Colonic mucosa (tissue), 4 donors: ENCODE results near the gene ASAP3. TPM values are rescaled to one million over a fixed set of nuclear protein-coding genes. Genes with fewer than 3 reads are reported as not detected.
A peak's percentile ranks its signal among the peaks of the same experiment; 100 is the strongest.

Experiments used
- DNase-seq: peaks from one replicate; pipeline ENCODE4 v3.0.0-alpha.2; 2020
- H3K27ac ChIP-seq: fragments of 200-600 bp; one replicate; pipeline ENCODE4 v1.8.0; 2021
- H3K27me3 ChIP-seq: fragments of 200-600 bp; one replicate; pipeline ENCODE4 v1.8.0; 2021
- H3K36me3 ChIP-seq: fragments of 200-600 bp; one replicate; pipeline ENCODE4 v1.8.0; 2021
- H3K4me1 ChIP-seq: fragments of 200-600 bp; one replicate; pipeline ENCODE4 v1.8.0; 2021; ENCODE audit warnings: mild to moderate bottlenecking
- H3K4me3 ChIP-seq: fragments of 200-600 bp; one replicate; pipeline ENCODE4 v1.8.0; 2021
- H3K9ac ChIP-seq, 2 donors: one replicate each; pipeline ENCODE4 v1.7.0; 2013; ENCODE audit warnings: control low read depth in 2 of 2, low read depth in 2 of 2, low read length in 2 of 2
- H3K9me3 ChIP-seq: fragments of 200-600 bp; one replicate; pipeline ENCODE4 v1.8.0; 2021
- intact Hi-C: fragments of 100-400 bp; cut with DNase I; formaldehyde crosslinking; loops from one replicate; pipeline ENCODE4 v1.14.1; 2022
- total RNA-seq, 2 donors: library from RNA; stranded (reverse); fragmentation: NEBNext Ultra II Directional in 1 of 2; extraction: Animal tissue kit (Norgen Biotek cat#: 25700) in 1 of 2; gene quantifications; one replicate each; pipeline ENCODE4 v1.2.1, GENCODE V29; 2021
- TF ChIP-seq, protein P1 (sequence below): fragments of 200-600 bp; IDR thresholded peaks from one replicate; pipeline ENCODE4 v1.8.0; 2022; ENCODE audit warnings: antibody characterized with exemption, mild to moderate bottlenecking
- donor health status: healthy.
- donor health status: DM: no; HTN: no; CAD: no.
- donor health status: DM: no; HTN: no; CAD: no.

The ASAP3 gene
- total RNA-seq, 2 donors from 2014 or later, result 22.9 to 27.3 TPM

- H3K36me3 ChIP-seq, result no peaks in the 10 kb centered on the region
- H3K27me3 ChIP-seq, result no peaks in the 10 kb centered on the region
- TF ChIP-seq, protein P1, sequence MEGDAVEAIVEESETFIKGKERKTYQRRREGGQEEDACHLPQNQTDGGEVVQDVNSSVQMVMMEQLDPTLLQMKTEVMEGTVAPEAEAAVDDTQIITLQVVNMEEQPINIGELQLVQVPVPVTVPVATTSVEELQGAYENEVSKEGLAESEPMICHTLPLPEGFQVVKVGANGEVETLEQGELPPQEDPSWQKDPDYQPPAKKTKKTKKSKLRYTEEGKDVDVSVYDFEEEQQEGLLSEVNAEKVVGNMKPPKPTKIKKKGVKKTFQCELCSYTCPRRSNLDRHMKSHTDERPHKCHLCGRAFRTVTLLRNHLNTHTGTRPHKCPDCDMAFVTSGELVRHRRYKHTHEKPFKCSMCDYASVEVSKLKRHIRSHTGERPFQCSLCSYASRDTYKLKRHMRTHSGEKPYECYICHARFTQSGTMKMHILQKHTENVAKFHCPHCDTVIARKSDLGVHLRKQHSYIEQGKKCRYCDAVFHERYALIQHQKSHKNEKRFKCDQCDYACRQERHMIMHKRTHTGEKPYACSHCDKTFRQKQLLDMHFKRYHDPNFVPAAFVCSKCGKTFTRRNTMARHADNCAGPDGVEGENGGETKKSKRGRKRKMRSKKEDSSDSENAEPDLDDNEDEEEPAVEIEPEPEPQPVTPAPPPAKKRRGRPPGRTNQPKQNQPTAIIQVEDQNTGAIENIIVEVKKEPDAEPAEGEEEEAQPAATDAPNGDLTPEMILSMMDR, result no peak
- DNase-seq, result no peak
- H3K9ac ChIP-seq, result peak overlapping the region in 1 of 2 donors; percentile 41
- no peak overlapping the region for H3K4me3 ChIP-seq
- H3K9me3 ChIP-seq, result no peaks in the 10 kb centered on the region
- H3K4me1 ChIP-seq, result peaks cover 10% of the 10 kb centered on the region
- intact Hi-C loops, result no loop called here
- no peak overlapping the region for H3K27ac ChIP-seq
These were observed 46.7 kb downstream of the ASAP3 start for GRCh38 chr1:23437355-23437664.

- Histone ChIP-seq H3K4me3 (no peak overlapping the region), H3K36me3 (no peaks in the 10 kb centered on the region), H3K9ac (peak overlapping the region in 1 of 2 donors; percentile 46)
These were observed 47.2 kb downstream of the ASAP3 start for GRCh38 chr1:23436520-23437354.

DNA sequence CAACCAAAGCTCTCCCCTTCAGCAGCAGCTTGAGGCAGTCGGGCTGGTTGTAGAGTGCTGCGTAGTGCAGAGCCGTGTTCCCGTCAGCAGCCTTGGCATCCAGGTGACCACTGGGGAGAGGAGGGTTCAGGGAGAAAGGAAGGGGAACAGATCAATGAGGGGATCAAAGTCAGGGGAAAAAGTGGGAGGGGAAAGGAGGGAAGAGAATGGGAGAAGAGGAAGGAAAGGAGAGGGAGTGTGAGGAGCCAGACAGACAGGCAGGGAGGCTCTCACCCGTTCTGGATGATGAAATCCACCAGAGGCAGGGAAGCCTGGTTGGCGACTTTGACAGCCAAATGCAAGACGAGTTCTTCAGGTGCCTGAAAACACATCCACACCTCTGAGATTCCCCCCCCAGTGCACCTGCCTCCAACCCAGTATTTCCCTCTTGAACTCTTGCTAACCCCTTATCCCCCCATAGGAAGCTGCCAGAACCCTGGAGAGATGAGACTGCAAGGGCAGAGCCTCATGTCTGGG is 49.7 kb downstream of the ASAP3 start:
- no peak for DNase-seq
- H3K4me3 ChIP-seq, result no peak overlapping the region
- no peak overlapping the region for H3K27ac ChIP-seq
- H3K27me3 ChIP-seq, result no peaks in the 10 kb centered on the region
- no peaks in the 10 kb centered on the region for H3K9me3 ChIP-seq
- H3K36me3 ChIP-seq, result no peaks in the 10 kb centered on the region
- intact Hi-C loops, result no loop called here
- H3K4me1 ChIP-seq, result peaks cover 10% of the 10 kb centered on the region
- TF ChIP-seq, protein P1, result no peak
- no peak overlapping the region for H3K9ac ChIP-seq

More at GRCh38 chr1:23436520-23437354, 47.2 kb downstream of the ASAP3 start:
- peak; percentile 98 for DNase-seq
- Histone ChIP-seq H3K4me1 (peaks cover 10% of the 10 kb centered on the region), H3K27ac (peak overlapping the region; percentile 82), H3K9me3 (no peaks in the 10 kb centered on the region), H3K27me3 (no peaks in the 10 kb centered on the region)
- intact Hi-C loops, result no loop called here
- TF ChIP-seq, protein P1, result no peak

- no peak overlapping the region for H3K4me3 ChIP-seq
- peaks cover 10% of the 10 kb centered on the region for H3K4me1 ChIP-seq
- TF ChIP-seq, protein P1, result no peak
- no peak for DNase-seq
- no peaks in the 10 kb centered on the region for H3K36me3 ChIP-seq
- no peaks in the 10 kb centered on the region for H3K9me3 ChIP-seq
- H3K27ac ChIP-seq, result no peak overlapping the region
- no peak overlapping the region for H3K9ac ChIP-seq
- intact Hi-C loops, result no loop called here
- H3K27me3 ChIP-seq, result no peaks in the 10 kb centered on the region
These were observed 50.9 kb downstream of the ASAP3 start for GRCh38 chr1:23433122-23433521.

- H3K27ac ChIP-seq, result no peak overlapping the region
- no peak overlapping the region for H3K4me3 ChIP-seq
- H3K9ac ChIP-seq, result no peak overlapping the region
- no peaks in the 10 kb centered on the region for H3K36me3 ChIP-seq
- intact Hi-C loops, result no loop called here
- TF ChIP-seq, protein P1, result no peak
- no peaks in the 10 kb centered on the region for H3K27me3 ChIP-seq
- no peaks in the 10 kb centered on the region for H3K9me3 ChIP-seq
- peaks cover 6% of the 10 kb centered on the region for H3K4me1 ChIP-seq
- no peak for DNase-seq
These were observed 52.5 kb downstream of the ASAP3 start for GRCh38 chr1:23431431-23431830.
